HepG2 (cell line): Measurements from ENCODE around the gene STK10. TPM values are rescaled to one million over a fixed set of nuclear protein-coding genes. Genes with fewer than 3 reads are reported as not detected.

ENCODE experiments used
- ATAC-seq: fragments of 200-7000 bp; cut with Tn5 transposase; 3 replicates; pipeline ENCODE4 v1.9.1; 2020; ENCODE audit warnings: mild to moderate bottlenecking, moderate library complexity
- BruUV-seq: library from RNA; stranded (reverse); fragments of 400-500 nt; replicated peaks from 2 replicates; lab custom pipeline; 2021; lab: Mats Ljungman, UMichigan
- CTCF ChIA-PET: fragments of 300-600 bp; formaldehyde crosslinking; extraction: SDS; loops from one replicate; lab custom pipeline; 2021; ENCODE audit warnings: low total read pairs, inconsistent platforms, low intra/inter-chr PET ratio; lab: Yijun Ruan, JAX
- POLR2A ChIA-PET: fragments of 350-600 bp; sonication (Branson Sonifier 250); formaldehyde crosslinking; loops from one replicate; lab custom pipeline; 2020; ENCODE audit warnings: antibody characterized with exemption, inconsistent platforms; lab: Yijun Ruan, JAX
- DNase-seq: peaks from one replicate; pipeline ENCODE4 v3.0.0-alpha.2; 2015; ENCODE audit warnings: low spot score
- FAIRE-seq: peaks from 3 replicates; lab custom pipeline; 2011; peaks lifted over from hg19 to GRCh38; lab: Jason Lieb, UNC
- H2AFZ ChIP-seq: one replicate; pipeline ENCODE4 v1.6.1; 2011; ENCODE audit warnings: low read length, inconsistent platforms
- H3K27ac ChIP-seq: fragments of 300-600 bp; 3 replicates; pipeline ENCODE4 v1.8.0; 2011; ENCODE audit warnings: mixed run types, mild to moderate bottlenecking, mixed read lengths, low read length, inconsistent platforms; ENCODE audit not compliant: insufficient read depth; ENCODE audit errors: extremely low read length
- H3K27me3 ChIP-seq, 2 experiments: fragments of 200-600 bp in 1 of 2; 2 replicates in 1 of 2; 3 replicates in 1 of 2; pipeline versions ENCODE4 v1.6.0 to v1.8.0; 2011; ENCODE audit warnings: low read length in 2 of 2, mild to moderate bottlenecking in 2 of 2, moderate library complexity in 2 of 2, inconsistent platforms in 1 of 2; ENCODE audit not compliant: insufficient read depth in 2 of 2, control insufficient read depth in 1 of 2
- H3K36me3 ChIP-seq, 2 experiments: fragments of 200-600 bp in 1 of 2; replicated peaks in 1 of 2; 2 replicates in 1 of 2; 3 replicates in 1 of 2; pipeline versions ENCODE4 v1.5.1 to v1.8.0; 2011; ENCODE audit warnings: low read length in 2 of 2, inconsistent platforms in 1 of 2; ENCODE audit not compliant: insufficient read depth in 2 of 2, control insufficient read depth in 1 of 2
- H3K4me1 ChIP-seq: 2 replicates; pipeline ENCODE4 v1.5.1; 2012; ENCODE audit warnings: low read length, inconsistent platforms; ENCODE audit not compliant: insufficient read depth
- H3K4me2 ChIP-seq: 2 replicates; pipeline ENCODE4 v1.6.0; 2011; ENCODE audit warnings: low read depth, low read length, inconsistent platforms
- H3K4me3 ChIP-seq, 3 experiments: fragments of 200-600 bp in 1 of 3; sonication (generic), shearing (Covaris generic) in 1 of 3; replicated peaks in 1 of 3; 2 replicates each; pipeline ENCODE4 v1.5.1; 2011 to 2016; ENCODE audit warnings: low read length in 3 of 3, inconsistent platforms in 2 of 3, low read depth in 2 of 3, mild to moderate bottlenecking in 2 of 3, control low read depth in 1 of 3, mixed read lengths in 1 of 3; ENCODE audit not compliant: insufficient read depth in 1 of 3
- H3K79me2 ChIP-seq: one replicate; pipeline ENCODE4 v1.6.1; 2011; ENCODE audit warnings: low read length, inconsistent platforms; ENCODE audit not compliant: insufficient read depth
- H3K9ac ChIP-seq: 2 replicates; pipeline ENCODE4 v1.6.0; 2011; ENCODE audit warnings: mild to moderate bottlenecking, low read depth, low read length, inconsistent platforms; ENCODE audit not compliant: insufficient read depth
- H3K9me3 ChIP-seq: 2 replicates; pipeline ENCODE4 v1.5.1; 2012; ENCODE audit warnings: mild to moderate bottlenecking, low read length
- H4K20me1 ChIP-seq: 2 replicates; pipeline ENCODE4 v1.6.0; 2011; ENCODE audit warnings: inconsistent platforms, mild to moderate bottlenecking, low read length, moderate library complexity; ENCODE audit not compliant: insufficient read depth
- CHD4 ChIP-seq: fragments of 200-600 bp; sonication (generic); IDR thresholded peaks from 2 replicates; pipeline ENCODE4 v1.7.0; 2017; ENCODE audit warnings: mild to moderate bottlenecking, low read length, borderline replicate concordance
- ETV6 ChIP-seq: sonication (generic); formaldehyde crosslinking; conservative IDR thresholded peaks from 2 replicates; pipeline ENCODE4 v1.4.0; 2020; ENCODE audit warnings: missing genetic modification reagents
- ISL2 ChIP-seq: sonication (generic); formaldehyde crosslinking; IDR thresholded peaks from 2 replicates; pipeline ENCODE4 v1.5.0; 2020; ENCODE audit warnings: missing genetic modification reagents
- KLF12 ChIP-seq: sonication (generic); formaldehyde crosslinking; IDR thresholded peaks from 2 replicates; pipeline ENCODE4 v1.4.0; 2020; ENCODE audit warnings: missing genetic modification reagents, borderline replicate concordance
- MTA1 ChIP-seq: sonication (generic); formaldehyde crosslinking; IDR thresholded peaks from 2 replicates; pipeline ENCODE4 v1.4.0; 2020; ENCODE audit warnings: missing genetic modification reagents, mild to moderate bottlenecking, borderline replicate concordance
- NONO ChIP-seq, 2 experiments: fragments of 450-650 bp in 1 of 2; sonication (generic) in 1 of 2; formaldehyde crosslinking in 1 of 2; IDR thresholded peaks in 1 of 2; conservative IDR thresholded peaks in 1 of 2; 2 replicates each; pipeline versions ENCODE4 v1.6.1 to v1.8.0; 2017 to 2022; ENCODE audit warnings: mild to moderate bottlenecking in 1 of 2, missing genetic modification reagents in 1 of 2, moderate library complexity in 1 of 2
- NR2F2 ChIP-seq: IDR thresholded peaks from 2 replicates; pipeline ENCODE4 v1.6.1; 2012; ENCODE audit warnings: low read depth, inconsistent platforms, borderline replicate concordance
- RCOR2 ChIP-seq: IDR thresholded peaks from 2 replicates; pipeline ENCODE4 v1.6.1; 2016; ENCODE audit warnings: missing biosample characterization, missing genetic modification reagents
- SMYD3 ChIP-seq: sonication (generic); formaldehyde crosslinking; IDR thresholded peaks from 2 replicates; pipeline ENCODE4 v1.8.1; 2023; ENCODE audit warnings: mild to moderate bottlenecking, missing genetic modification reagents
- ZFYVE20 ChIP-seq: sonication (generic); formaldehyde crosslinking; IDR thresholded peaks from 2 replicates; pipeline ENCODE4 v1.8.0; 2023; ENCODE audit warnings: low read depth, mild to moderate bottlenecking, moderate library complexity, missing genetic modification reagents, borderline replicate concordance
- ZNF136 ChIP-seq: sonication (generic); formaldehyde crosslinking; IDR thresholded peaks from 2 replicates; pipeline ENCODE4 v1.8.1; 2022; ENCODE audit warnings: low read depth, mild to moderate bottlenecking, moderate library complexity, missing genetic modification reagents
- ZNF18 ChIP-seq: sonication (generic); formaldehyde crosslinking; IDR thresholded peaks from 2 replicates; pipeline ENCODE4 v1.8.0; 2022; ENCODE audit warnings: mild to moderate bottlenecking, missing genetic modification reagents; ENCODE audit not compliant: insufficient replicate concordance
- ZNF335 ChIP-seq: sonication (generic); formaldehyde crosslinking; IDR thresholded peaks from 2 replicates; pipeline ENCODE4 v1.4.0; 2020; ENCODE audit warnings: missing genetic modification reagents
- ZNF629 ChIP-seq: sonication (generic); formaldehyde crosslinking; conservative IDR thresholded peaks from 2 replicates; pipeline ENCODE4 v1.5.0; 2020; ENCODE audit warnings: missing genetic modification reagents
- ZNF720 ChIP-seq: sonication (generic); formaldehyde crosslinking; IDR thresholded peaks from 2 replicates; pipeline ENCODE4 v1.4.0; 2020; ENCODE audit warnings: missing genetic modification reagents
- WGBS: methylation state at CpG from one replicate; pipeline ENCODE4 v1.1.6; 2017; ENCODE audit warnings: low lambda C conversion rate; 5-methylcytosine and 5-hydroxymethylcytosine counted together
- in situ Hi-C: cut with HindIII; loops from 2 replicates; pipeline ENCODE4 v1.10.0; 2017; ENCODE audit warnings: low pct_unique_long_range_greater_than_20kb; ENCODE audit not compliant: extremely low pct_ligation_motif_present
- intact Hi-C: fragments of 100-400 bp; cut with micrococcal nuclease; formaldehyde crosslinking; loops from one replicate; pipeline ENCODE4 v1.10.0; 2022; ENCODE audit not compliant: unreplicated experiment
- polyA plus RNA-seq, 8 experiments: library from polyadenylated mRNA; depleted of rRNA in 3 of 8; stranded (reverse) in 7 of 8; unstranded in 1 of 8; fragments of >200 nt; fragmentation: Illumina TruSeq in 4 of 8; extraction: Trizol in 4 of 8; gene quantifications; 2 replicates each; pipeline versions ENCODE4 v1.2.1 to v1.2.3, GENCODE V29; 2011 to 2016; ENCODE audit warnings: low read depth in 4 of 8, missing spikeins in 1 of 8, mixed read lengths in 1 of 8; ENCODE audit not compliant: insufficient read depth in 1 of 8
- total RNA-seq, 5 experiments: library from RNA; depleted of rRNA; stranded (reverse); fragments of >200 nt; fragmentation: Illumina TruSeq; extraction: Trizol; gene quantifications; 2 replicates each; pipeline ENCODE4 v1.2.3, GENCODE V29; 2016; ENCODE audit warnings: low read depth in 1 of 5
- TF ChIP-seq, protein P1 (sequence below): sonication (generic); formaldehyde crosslinking; IDR thresholded peaks from 2 replicates; pipeline ENCODE4 v1.8.0; 2022; ENCODE audit warnings: missing genetic modification reagents, mild to moderate bottlenecking, inconsistent platforms, borderline replicate concordance

Gene STK10
- total and polyA plus RNA-seq, 2 of the 13 experiments (the other 11 are each of a cell fraction or from before 2014, with no cell fraction given) = 7.0 to 7.2 TPM

DNA sequence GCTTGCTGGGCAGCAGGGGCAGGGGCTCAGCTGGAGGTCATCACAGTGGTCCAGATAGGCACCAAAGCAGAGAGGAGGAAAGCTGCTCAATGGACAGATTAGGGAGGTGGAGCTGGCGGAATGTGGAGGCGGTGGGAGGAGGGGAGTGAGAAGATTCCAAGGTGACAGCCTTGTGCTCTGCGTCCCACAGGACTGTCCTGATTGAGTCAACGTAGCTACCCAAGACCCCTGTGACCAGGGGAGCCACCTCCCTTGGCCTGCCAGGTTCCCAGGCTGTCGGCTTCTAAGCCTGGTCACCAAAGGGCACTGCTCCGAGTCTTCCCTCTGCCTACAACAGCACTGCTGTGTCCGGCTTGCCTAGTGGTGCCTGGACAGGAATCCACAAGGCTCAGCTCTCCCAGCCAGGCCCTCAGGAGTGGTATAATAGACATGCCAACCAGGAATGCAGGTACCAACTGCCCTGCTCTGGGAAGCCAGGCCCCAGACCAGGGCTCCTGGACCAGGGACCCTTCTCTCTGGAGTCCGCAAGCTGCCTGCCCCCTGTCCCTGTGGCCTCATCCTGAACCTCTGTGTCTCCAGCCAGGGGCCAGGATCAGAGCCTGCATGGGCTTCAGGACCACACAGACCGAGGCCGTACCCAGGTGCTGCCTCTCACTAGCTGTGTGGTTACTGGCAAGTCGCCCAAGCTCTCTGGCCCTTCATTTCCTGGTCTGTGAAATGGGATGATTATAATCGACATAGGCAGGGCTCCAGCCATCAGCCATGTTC lies 67.9 kb downstream of the STK10 start:
- Histone ChIP-seq H4K20me1 (no peaks in the 10 kb centered on the region), H3K36me3 (peaks cover 3 to 10% of the 10 kb centered on the region in 2 experiments; a peak in 4 of 5 replicates), H3K4me1 (no peaks in the 10 kb centered on the region), H3K27ac (no peak overlapping the region), H3K79me2 (no peaks in the 10 kb centered on the region), H3K4me2 (no peak overlapping the region), H3K4me3 (no peak overlapping the region), H3K9ac (no peak overlapping the region), H2AFZ (no peak overlapping the region), H3K27me3 (no peaks in the 10 kb centered on the region; a peak in 1 of 5 replicates), H3K9me3 (no peaks in the 10 kb centered on the region)
- intact Hi-C loops = no loop called here
- WGBS = 85% methylated on average over 9 of the region's 12 CpGs
- CTCF ChIA-PET = no interaction called here
- ATAC-seq (peak; percentile 20; the same call in 1 of the 3 replicates), FAIRE-seq (no peak), DNase-seq (no peak)
- no TSS peak for BruUV-seq
- TF ChIP-seq MTA1 (CRISPR knock-in tag) (no peak), ZNF629 (CRISPR knock-in tag) (peak; percentile 56), ZFYVE20 (CRISPR knock-in tag) (no peak), NR2F2 (no peak)
- in situ Hi-C loops = no loop called here
- POLR2A ChIA-PET = no interaction called here

DNA sequence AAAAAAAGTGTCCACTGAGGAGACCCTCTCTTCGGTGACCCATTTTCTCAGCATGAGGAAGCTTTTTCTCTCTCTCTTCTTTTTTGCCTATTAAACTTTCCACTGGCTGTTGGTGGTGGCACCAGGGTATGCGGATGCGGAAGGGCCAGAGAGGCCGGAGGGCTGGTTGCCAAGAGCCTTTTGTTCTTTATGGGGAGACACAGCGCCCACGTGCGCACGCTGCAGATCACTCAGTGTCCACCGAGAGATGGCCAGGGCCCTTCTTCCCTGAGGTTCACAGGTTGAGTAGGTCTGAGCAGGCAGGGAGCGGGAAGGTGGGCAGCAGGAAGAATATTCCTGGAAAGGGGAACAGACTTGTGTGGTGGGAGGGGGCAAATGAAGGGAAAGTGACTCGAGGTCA lies 69.1 kb downstream of the STK10 start:
- DNase-seq = no peak
- Histone ChIP-seq H4K20me1 (no peaks in the 10 kb centered on the region), H3K36me3 (peaks cover 3 to 10% of the 10 kb centered on the region in 2 experiments; a peak in 4 of 5 replicates), H3K9ac (no peak overlapping the region), H3K27ac (no peak overlapping the region), H3K4me2 (no peak overlapping the region), H3K79me2 (no peaks in the 10 kb centered on the region), H3K27me3 (no peaks in the 10 kb centered on the region; a peak in 1 of 5 replicates), H3K4me3 (no peak overlapping the region), H2AFZ (no peak overlapping the region), H3K4me1 (no peaks in the 10 kb centered on the region), H3K9me3 (no peaks in the 10 kb centered on the region)
- BruUV-seq = no TSS peak
- POLR2A ChIA-PET = no interaction called here
- in situ Hi-C loops (no loop called here), intact Hi-C loops (no loop called here)
- no peak for FAIRE-seq
- ATAC-seq = no peak
- 94% methylated on average over 11 of the region's 11 CpGs for WGBS
- CTCF ChIA-PET = no interaction called here
- TF ChIP-seq KLF12 (CRISPR knock-in tag) = no peak
- no peak for TF ChIP-seq SMYD3
- TF ChIP-seq, protein P1, sequence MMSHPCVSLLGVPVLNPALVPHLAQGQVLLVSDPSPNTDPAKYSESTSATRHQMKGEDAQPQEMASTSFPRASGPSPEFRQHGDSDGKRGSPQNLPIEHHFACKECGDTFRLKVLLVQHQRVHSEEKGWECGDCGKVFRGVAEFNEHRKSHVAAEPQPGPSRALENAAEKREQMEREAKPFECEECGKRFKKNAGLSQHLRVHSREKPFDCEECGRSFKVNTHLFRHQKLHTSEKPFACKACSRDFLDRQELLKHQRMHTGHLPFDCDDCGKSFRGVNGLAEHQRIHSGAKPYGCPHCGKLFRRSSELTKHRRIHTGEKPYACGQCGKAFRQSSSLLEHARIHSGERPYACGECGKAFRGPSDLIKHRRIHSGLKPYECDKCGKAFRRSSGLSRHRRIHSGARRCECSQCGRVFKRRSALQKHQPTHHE (CRISPR knock-in tag) = no peak
- no peak for TF ChIP-seq ZNF18 (CRISPR knock-in tag)
- no peak for TF ChIP-seq NONO (IDR thresholded peaks at IDR 0.05)
- TF ChIP-seq NONO (CRISPR knock-in tag; conservative IDR thresholded peaks at IDR 0.05) = no peak
- TF ChIP-seq ZNF720 (CRISPR knock-in tag) = no peak
- no peak for TF ChIP-seq CHD4
- TF ChIP-seq ISL2 (CRISPR knock-in tag) = no peak
- TF ChIP-seq RCOR2 = no peak
- no peak for TF ChIP-seq ETV6 (CRISPR knock-in tag)
- no peak for TF ChIP-seq ZNF335 (CRISPR knock-in tag)
- no peak for TF ChIP-seq ZNF136 (CRISPR knock-in tag)
